ENCODE data around the gene MRTFB. TPM values are rescaled to one million over a fixed set of nuclear protein-coding genes. Genes with fewer than 3 reads are reported as not detected.
"Not testable (repeated sequence)": the region's sequence is repeated elsewhere in the genome, so short reads cannot be mapped to it uniquely, and the experiment has no call there.

The MRTFB gene
- 10 to 100 TPM; 31.9 to 38.4 (median 35.7) TPM for polyA plus RNA-seq (ENCODE audit: insufficient read length in 3 of 3)
- long read RNA-seq, donor 1: 0 reads
- long read RNA-seq, donor 2, full-length matches to known transcripts: 1 of 1 reads
- long read RNA-seq, donor 2, partial matches to known transcripts: 0 of 1 reads
- long read RNA-seq, donor 2, other reads (novel, unspliced or antisense): 0 of 1 reads
- long read RNA-seq, donor 3, partial matches to known transcripts: 0 of 1 reads
- long read RNA-seq, donor 3, other reads (novel, unspliced or antisense): 0 of 1 reads
- long read RNA-seq, donor 4, full-length matches to known transcripts: 2 of 2 reads
- long read RNA-seq, donor 4, partial matches to known transcripts: 0 of 2 reads
- long read RNA-seq, donor 4, other reads (novel, unspliced or antisense): 0 of 2 reads
- long read RNA-seq, donor 5: 0 reads
- long read RNA-seq, donor 6: 0 reads
- long read RNA-seq, donor 7: 0 reads
- long read RNA-seq, donor 8: 0 reads
- long read RNA-seq, donor 9: 0 reads
- long read RNA-seq, donor 10, partial matches to known transcripts: 0 of 1 reads
- long read RNA-seq, donor 10, other reads (novel, unspliced or antisense): 0 of 1 reads
- long read RNA-seq, donor 11, partial matches to known transcripts: 0 of 1 reads
- long read RNA-seq, donor 11, other reads (novel, unspliced or antisense): 0 of 1 reads
- long read RNA-seq, donor 12: 0 reads
- long read RNA-seq, donor 13: 0 reads
- long read RNA-seq, donor 14: 0 reads
- long read RNA-seq, donor 15, full-length matches to known transcripts: 1 of 1 reads
- long read RNA-seq, donor 15, partial matches to known transcripts: 0 of 1 reads
- long read RNA-seq, donor 15, other reads (novel, unspliced or antisense): 0 of 1 reads
- long read RNA-seq, donor 16, full-length matches to known transcripts: 4 of 9 reads
- long read RNA-seq, donor 16, partial matches to known transcripts: 5 of 9 reads
- long read RNA-seq, donor 16, other reads (novel, unspliced or antisense): 0 of 9 reads

DNA sequence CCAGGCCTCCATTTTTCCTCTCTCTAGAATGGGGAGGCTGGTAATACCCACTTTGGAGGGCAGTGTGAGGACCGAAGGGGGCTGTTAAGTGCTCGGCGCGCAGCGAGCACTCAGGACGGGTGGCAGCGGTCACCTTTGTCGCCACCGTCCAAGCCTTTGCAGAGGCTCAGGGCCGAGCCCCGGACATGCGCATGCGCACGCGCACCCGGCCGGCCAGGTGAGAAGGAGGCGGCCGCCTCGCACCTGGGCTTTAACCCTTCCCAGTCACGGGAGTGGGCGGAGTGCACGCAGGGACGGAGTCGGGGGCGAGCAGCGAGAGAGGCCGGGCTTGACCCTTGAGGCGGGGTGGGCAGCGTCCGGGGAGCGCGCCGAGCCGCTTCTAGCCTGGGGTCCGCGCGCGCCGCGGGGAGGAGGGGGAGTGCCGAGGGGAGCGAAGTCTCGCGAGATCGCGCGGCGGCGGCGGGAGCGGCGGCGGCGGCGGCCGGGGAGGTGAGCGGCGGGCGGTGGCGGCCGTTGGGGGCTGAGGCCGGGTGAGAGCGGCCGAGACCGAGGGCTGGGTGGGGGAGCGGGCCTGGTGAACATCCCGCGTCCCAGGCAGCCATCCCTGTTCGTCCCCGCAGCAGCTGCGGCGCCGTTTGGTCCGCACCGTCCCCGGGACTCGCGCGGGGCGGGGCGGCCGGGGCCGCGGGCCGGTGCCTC, at the start of gene MRTFB:
MRTFB (plus strand) TSS at position 443 of the 699 bp plus-strand sequence. CDS start 69,288 bp downstream, outside the sequence.
- DNase-seq (ENCODE audit: extremely low read depth in 1 of 11, low read depth in 9 of 11, low spot score in 4 of 11): peak; percentile 46 to 81 (median 69)

- not testable (repeated sequence) for DNase-seq (ENCODE audit: extremely low read depth in 1 of 11, low read depth in 9 of 11, low spot score in 4 of 11)
Observed at GRCh38 chr16:14023526-14023925, 47.6 kb upstream of the MRTFB start.

DNA sequence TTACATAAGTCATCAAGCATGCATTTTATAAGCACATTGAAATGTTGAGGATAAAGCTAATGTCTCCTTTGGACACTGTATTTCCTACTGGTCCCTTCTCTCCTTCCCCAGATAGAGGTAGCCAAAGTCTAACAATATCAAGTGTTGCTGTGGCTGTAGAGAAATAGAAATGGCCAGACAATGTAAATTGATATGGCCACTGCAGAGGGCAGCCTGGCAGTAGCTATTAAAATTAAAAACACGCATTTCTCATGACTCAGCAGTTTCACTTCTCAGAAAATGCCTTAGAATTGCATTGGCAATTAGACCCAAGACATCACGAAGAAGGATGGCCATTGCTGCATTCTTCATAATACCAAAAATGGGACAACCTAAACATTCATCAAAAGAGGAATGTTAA, 46.8 kb upstream of the MRTFB start:
- no peak for DNase-seq (ENCODE audit: extremely low read depth in 1 of 11, low read depth in 9 of 11, low spot score in 4 of 11)

DNA sequence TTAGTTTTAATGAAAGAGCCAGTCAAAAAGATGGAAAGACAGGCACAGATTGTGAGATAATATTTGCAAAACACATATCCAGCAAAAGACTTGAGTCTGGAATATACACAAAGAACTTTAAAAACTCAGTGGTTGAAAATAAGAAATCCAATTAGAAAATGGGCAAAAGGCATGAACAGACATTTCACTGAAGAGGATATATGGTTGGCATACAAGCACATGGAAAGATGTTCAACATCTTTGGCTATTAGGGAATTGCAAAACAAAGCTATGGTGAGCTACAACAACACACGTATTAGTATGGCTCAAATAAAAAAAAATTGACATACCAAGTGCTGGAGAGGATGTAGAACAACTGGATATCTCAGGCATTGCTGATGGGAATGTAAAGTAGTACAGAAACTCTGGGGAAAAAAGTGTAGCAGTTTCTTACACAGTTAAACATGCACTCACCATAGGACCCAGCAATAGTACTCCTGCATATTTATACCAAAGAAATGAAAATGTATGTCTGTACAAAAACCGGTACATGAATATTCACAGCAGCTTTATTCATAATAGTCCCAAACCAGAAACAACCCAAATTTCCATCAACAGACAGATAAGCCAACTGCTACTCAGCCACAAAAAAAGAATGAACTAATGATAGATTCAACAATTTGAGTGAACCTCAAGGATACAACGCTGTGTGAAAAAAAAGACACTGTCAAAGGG, 44.4 kb upstream of the MRTFB start:
- no peak for DNase-seq (ENCODE audit: extremely low read depth in 1 of 11, low read depth in 9 of 11, low spot score in 4 of 11)

DNA sequence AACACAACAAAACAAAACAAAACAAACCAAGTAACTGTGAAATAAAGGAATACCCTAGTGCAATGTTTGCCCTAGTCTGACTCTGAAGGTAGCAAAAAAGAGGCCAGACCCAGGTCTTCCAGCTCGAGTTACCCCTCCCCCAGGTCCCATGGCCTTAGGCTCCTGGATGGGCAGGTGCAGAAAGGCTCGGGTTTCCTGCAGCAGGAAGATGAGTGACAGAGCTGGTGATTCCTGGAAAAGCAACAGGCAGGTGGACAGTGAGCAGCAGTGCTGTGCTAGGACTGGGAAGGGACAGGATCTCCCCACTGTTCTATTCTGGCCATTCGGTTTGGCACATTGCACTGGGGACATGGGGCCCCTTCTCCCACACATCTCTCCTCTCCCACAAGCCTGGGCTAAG, 42.9 kb upstream of the MRTFB start:
- DNase-seq (ENCODE audit: extremely low read depth in 1 of 11, low read depth in 9 of 11, low spot score in 4 of 11): no peak

DNA sequence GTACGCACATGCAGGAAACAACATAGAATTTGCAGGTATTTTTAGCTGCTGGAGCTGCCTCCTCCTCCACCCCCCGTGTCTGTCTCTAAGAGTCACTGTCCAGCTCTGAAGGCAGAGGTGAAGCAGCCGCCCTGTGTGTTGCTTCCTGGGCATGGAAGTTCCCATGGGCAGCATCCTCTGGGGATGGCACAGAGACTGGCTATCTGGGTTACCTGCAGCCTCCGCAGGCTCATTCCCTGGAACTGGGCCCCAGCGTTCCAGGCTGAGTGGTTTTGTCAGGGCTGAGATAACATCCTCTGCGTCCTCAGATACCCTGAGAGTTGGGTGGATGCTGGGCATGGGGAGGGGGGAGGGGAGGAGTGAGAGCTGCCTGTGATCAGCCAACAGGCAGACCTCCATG, 41.5 kb upstream of the MRTFB start:
- DNase-seq (ENCODE audit: extremely low read depth in 1 of 11, low read depth in 9 of 11, low spot score in 4 of 11): no peak

- DNase-seq (ENCODE audit: extremely low read depth in 1 of 11, low read depth in 9 of 11, low spot score in 4 of 11): no peak
Observed at GRCh38 chr16:14035092-14035491, 36.0 kb upstream of the MRTFB start.

GRCh38 chr16:14036889-14037288, 34.2 kb upstream of the MRTFB start:
- no peak for DNase-seq (ENCODE audit: extremely low read depth in 1 of 11, low read depth in 9 of 11, low spot score in 4 of 11)

GRCh38 chr16:14037960-14038359, 33.2 kb upstream of the MRTFB start:
- DNase-seq (ENCODE audit: extremely low read depth in 1 of 11, low read depth in 9 of 11, low spot score in 4 of 11): no peak

DNA sequence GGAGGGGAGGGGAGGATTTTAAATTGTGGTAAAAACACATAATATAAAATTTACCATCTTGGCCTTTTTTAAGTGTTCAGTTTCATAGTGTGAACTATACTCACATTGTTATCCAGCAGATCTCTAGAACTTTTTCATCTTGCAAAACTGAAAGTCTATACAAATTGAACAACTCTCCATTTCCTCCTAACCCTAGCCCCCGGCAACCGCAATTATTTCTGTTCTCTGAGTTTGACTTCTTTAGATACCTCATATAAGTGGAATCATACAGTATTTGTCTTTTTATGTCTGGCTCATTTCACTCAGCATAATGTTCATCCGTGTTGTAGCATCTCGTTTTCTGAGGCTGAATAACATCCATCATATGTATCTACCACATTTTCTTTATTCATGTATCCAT, 30.0 kb upstream of the MRTFB start:
- DNase-seq (ENCODE audit: extremely low read depth in 1 of 11, low read depth in 9 of 11, low spot score in 4 of 11): no peak

GRCh38 chr16:14042706-14043105, 28.4 kb upstream of the MRTFB start:
- no peak for DNase-seq (ENCODE audit: extremely low read depth in 1 of 11, low read depth in 9 of 11, low spot score in 4 of 11)

DNA sequence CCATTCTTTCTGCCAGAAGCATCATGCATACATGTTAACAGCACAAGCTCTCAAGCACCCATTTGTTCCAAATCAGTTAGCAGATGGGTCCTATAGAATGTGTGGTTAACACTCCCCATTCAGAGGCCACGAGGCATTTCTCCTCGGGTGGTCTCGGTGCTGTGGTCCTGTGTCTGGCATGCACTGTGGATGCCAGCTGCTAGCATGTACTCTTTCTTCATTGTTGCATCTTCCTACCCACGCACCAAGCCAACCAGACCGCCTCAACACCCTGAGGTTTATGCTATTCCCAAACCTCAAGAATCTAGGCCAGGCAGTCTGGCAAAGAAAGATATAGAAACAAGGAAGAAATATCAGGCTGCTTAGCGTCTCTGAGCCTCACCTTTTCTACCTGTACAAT, 27.8 kb upstream of the MRTFB start:
- DNase-seq (ENCODE audit: extremely low read depth in 1 of 11, low read depth in 9 of 11, low spot score in 4 of 11): no peak

DNA sequence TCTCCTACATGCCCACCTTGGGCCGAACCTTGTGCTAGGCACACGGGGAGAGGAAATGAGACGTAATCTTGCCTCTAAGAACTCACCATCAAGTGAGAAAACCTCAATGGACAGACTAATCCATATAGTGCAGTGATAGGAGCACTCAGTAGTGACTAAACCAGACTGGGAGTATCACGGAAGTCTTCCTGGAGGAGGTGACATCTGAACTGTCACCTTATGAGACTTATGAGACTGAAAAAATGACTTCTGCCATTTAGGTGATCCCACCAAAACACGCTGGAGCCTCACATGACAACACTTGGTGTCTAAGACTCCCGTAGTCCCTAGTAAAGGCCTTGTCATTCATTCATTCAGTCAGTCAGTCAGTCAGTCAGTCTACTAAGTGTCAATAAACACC, 27.3 kb upstream of the MRTFB start:
- no peak for DNase-seq (ENCODE audit: extremely low read depth in 1 of 11, low read depth in 9 of 11, low spot score in 4 of 11)

- DNase-seq (ENCODE audit: extremely low read depth in 1 of 11, low read depth in 9 of 11, low spot score in 4 of 11): not testable (repeated sequence)
Observed at GRCh38 chr16:14047121-14047859, 23.8 kb upstream of the MRTFB start.

DNA sequence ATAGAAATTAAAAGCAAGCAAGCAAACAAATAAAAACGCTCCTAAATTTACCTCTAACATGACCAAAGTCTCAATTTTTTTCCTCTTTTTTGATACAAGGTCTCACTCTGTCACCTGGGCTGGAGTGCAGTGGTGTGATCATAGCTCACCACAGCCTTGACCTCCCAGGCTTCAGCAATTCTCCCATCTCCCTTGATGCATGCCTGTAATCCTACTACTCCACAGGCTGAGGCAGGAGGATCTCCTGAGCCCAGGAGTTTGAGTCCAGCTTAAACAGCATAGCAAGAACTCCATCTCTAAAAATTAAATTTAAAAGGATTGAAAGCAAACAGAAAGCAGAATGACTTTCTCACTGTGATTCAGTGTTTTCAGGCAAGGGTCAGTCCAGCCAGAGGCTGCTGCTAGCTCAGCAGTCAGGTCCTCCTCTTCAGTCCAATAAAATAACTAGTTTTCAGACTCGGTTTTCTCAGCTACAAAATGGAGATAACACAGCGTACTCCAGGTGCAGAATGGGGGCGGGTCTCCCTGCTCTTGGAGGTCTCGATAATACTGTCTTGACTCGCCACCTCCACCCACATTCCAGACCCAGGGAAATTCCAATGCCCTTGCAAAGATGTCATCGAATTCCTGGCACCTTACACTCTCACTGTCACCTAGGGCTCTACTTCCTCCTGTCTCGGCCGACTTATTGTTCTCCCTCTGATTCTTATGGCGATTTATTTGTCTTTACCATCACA, 20.7 kb upstream of the MRTFB start:
- no peak for DNase-seq (ENCODE audit: extremely low read depth in 1 of 11, low read depth in 9 of 11, low spot score in 4 of 11)

DNA sequence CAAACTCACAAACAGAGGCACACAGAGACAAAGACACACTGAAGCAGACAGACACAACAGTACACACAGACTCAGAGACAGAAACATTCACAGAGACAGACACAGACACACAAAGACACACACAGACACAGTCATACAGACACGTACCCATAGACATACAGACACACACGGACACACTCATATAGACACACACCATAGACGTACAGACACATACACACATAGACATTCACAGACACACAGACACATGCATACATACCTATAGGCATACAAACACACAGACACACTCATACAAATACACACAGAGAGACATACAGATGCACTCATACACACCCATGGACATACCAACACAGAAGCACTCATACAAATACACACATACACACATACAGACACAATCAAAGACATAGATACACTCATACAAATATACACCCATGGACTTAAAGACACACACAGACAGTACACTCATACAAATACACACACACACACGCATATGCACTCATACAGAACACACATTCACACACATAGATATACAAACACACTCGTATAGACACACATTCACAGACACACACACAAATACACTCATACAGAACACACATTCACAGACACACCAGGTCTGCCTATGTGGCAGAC, 19.9 kb upstream of the MRTFB start:
- DNase-seq (ENCODE audit: extremely low read depth in 1 of 11, low read depth in 9 of 11, low spot score in 4 of 11): no peak

- DNase-seq (ENCODE audit: extremely low read depth in 1 of 11, low read depth in 9 of 11, low spot score in 4 of 11): no peak
Observed at GRCh38 chr16:14056970-14057369, 14.1 kb upstream of the MRTFB start.
